Breast epithelium (tissue), 3 donors: ENCODE results near the gene ATXN10.

Source experiments
- CTCF ChIP-seq, 3 donors: fragments of 450-650 bp; IDR thresholded peaks; one replicate each; pipeline ENCODE4 v1.5.1; 2016 to 2017; ENCODE audit warnings: antibody characterized with exemption in 3 of 3, mild to moderate bottlenecking in 3 of 3, moderate library complexity in 3 of 3
- POLR2A ChIP-seq: fragments of 450-650 bp; IDR thresholded peaks from one replicate; pipeline ENCODE4 v1.6.1; 2016; ENCODE audit warnings: antibody characterized with exemption, mild to moderate bottlenecking, moderate library complexity

DNA sequence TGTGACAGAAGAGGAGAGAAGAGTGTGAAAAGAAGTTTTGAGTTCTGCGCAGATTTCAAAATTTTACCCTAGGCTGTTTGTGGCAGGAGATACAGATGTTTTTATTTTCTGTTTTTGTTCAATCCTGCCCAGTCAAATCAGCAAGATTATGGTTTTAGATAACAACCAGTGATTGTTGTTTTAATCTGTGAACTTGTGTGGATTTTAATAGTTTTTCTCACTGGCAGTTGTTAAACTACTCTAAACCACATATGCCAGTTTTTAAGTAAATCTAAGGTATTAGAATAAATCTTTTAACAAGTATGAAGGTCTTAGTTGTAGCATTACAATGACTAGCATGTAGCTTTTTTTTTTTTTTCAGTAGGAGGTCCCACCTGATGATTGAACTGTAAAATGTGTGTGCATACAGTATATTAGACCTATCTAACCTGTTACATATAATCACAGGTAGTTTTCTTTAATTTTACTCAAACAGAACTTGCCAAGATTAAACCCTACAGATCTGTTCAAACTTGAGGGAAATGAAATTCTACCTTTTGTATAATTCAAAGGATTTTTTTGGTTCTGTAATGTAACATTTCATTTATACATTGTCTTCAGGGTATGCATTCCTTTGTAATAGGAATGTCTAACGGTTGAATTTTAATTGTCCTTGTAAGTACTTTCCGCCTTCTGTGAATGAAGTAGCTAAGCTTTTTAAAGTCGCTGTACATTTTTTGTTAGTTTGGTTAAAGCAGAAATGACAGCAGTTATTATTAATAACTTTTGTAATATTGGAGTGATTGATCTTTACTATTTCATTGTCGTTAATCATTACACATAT, 13.3 kb downstream of the ATXN10 start:
- no peak for TF ChIP-seq CTCF (IDR thresholded peaks at IDR 0.05)
- TF ChIP-seq POLR2A: no peak
